Activated B cell treated with CpG ODN at 0.5 μM for 24 hours (primary cell): ENCODE results near the gene ROR1. TPM values are rescaled to one million over a fixed set of nuclear protein-coding genes. Genes with fewer than 3 reads are reported as not detected.

ENCODE experiments used
- ATAC-seq: fragments of 200-7000 bp; cut with Tn5 transposase; one replicate; pipeline ENCODE4 v1.10.0; 2021; ENCODE audit warnings: low read depth, mild to moderate bottlenecking, moderate library complexity
- CTCF ChIA-PET: fragments of 350-600 bp; sonication (Branson Sonifier 250); formaldehyde crosslinking; loops from one replicate; lab custom pipeline; 2021; ENCODE audit warnings: antibody characterized with exemption; lab: Charles Lee
- POLR2A ChIA-PET: fragments of 350-600 bp; sonication (Branson Sonifier 250); formaldehyde crosslinking; loops from one replicate; lab custom pipeline; 2021; ENCODE audit warnings: antibody characterized with exemption; lab: Charles Lee
- DNase-seq: peaks from one replicate; pipeline ENCODE4 v3.0.0; 2022
- H3K27ac Mint-ChIP-seq: one replicate; pipeline ENCODE4 v1.8.0; 2020; ENCODE audit warnings: mixed read lengths
- H3K27me3 Mint-ChIP-seq: one replicate; pipeline ENCODE4 v1.8.0; 2021; ENCODE audit warnings: mixed read lengths
- H3K36me3 Mint-ChIP-seq: one replicate; pipeline ENCODE4 v1.8.0; 2021; ENCODE audit warnings: low read depth, mixed read lengths
- H3K4me1 Mint-ChIP-seq: one replicate; pipeline ENCODE4 v1.8.0; 2021; ENCODE audit warnings: mixed read lengths
- H3K4me3 Mint-ChIP-seq: one replicate; pipeline ENCODE4 v1.8.0; 2020; ENCODE audit warnings: mild to moderate bottlenecking, mixed read lengths
- H3K9me3 Mint-ChIP-seq: one replicate; pipeline ENCODE4 v1.8.0; 2020; ENCODE audit warnings: mixed read lengths
- intact Hi-C: fragments of 100-400 bp; cut with micrococcal nuclease; formaldehyde crosslinking; loops from one replicate; pipeline ENCODE4 v1.15.1; 2024
- total RNA-seq: library from RNA; stranded (reverse); gene quantifications from 2 replicates; pipeline ENCODE4 v1.2.3, GENCODE V29; 2022
- TF ChIP-seq, protein P1 (sequence below): fragments of 200-600 bp; IDR thresholded peaks from one replicate; pipeline ENCODE4 v1.8.0; 2022; ENCODE audit warnings: antibody characterized with exemption, mild to moderate bottlenecking

The ROR1 gene
- total RNA-seq, 1 donor from 2014 or later, result 2.2 TPM

DNA sequence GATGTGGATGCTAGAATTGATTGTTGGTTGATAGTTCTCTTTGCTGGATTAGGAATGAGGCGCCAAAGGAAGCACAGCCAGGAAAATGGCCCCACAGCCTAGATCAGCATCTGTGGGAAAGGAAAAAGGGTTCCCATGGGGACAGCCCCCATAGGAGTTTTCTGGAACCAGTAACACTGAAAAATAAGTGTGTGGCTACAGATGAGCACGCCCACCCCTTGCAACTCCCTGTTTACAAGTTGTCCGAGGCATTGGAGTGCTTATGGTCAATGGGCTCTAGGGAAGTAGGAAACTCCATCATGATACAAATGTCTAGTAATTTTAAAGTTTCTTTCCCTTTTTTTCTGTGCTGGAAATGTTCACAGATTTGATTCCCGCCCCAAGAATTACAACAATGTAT, 405.8 kb downstream of the ROR1 start:
- no peak overlapping the region for H3K27ac Mint-ChIP-seq
- no peaks in the 10 kb centered on the region for H3K4me1 Mint-ChIP-seq
- no peaks in the 10 kb centered on the region for H3K9me3 Mint-ChIP-seq
- CTCF ChIA-PET, result no interaction called here
- H3K4me3 Mint-ChIP-seq, result no peak overlapping the region
- no peak for DNase-seq
- no peak for ATAC-seq
- no peaks in the 10 kb centered on the region for H3K36me3 Mint-ChIP-seq
- POLR2A ChIA-PET, result no interaction called here
- intact Hi-C loops, result no loop called here
- TF ChIP-seq, protein P1, sequence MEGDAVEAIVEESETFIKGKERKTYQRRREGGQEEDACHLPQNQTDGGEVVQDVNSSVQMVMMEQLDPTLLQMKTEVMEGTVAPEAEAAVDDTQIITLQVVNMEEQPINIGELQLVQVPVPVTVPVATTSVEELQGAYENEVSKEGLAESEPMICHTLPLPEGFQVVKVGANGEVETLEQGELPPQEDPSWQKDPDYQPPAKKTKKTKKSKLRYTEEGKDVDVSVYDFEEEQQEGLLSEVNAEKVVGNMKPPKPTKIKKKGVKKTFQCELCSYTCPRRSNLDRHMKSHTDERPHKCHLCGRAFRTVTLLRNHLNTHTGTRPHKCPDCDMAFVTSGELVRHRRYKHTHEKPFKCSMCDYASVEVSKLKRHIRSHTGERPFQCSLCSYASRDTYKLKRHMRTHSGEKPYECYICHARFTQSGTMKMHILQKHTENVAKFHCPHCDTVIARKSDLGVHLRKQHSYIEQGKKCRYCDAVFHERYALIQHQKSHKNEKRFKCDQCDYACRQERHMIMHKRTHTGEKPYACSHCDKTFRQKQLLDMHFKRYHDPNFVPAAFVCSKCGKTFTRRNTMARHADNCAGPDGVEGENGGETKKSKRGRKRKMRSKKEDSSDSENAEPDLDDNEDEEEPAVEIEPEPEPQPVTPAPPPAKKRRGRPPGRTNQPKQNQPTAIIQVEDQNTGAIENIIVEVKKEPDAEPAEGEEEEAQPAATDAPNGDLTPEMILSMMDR, result no peak
- H3K27me3 Mint-ChIP-seq, result no peaks in the 10 kb centered on the region

DNA sequence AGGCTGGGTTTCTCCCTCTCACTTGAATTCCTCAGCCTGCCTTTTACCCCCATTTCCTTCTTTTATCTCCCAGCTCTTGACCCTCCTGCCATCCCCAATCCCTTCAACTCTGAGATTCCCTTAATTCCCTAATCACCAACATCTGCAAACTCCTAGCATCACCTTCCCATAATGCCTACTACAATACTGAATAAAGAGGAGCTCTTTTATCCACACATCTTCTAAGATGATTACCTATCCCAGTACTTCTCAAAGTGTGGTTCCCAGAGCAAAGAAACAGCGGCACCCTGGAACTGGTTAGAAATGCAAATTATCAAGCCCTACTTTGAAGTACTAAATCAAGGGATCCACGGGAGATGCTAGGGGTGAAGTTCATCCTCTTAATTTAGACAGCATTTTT, 408.4 kb downstream of the ROR1 start:
- no peaks in the 10 kb centered on the region for H3K27me3 Mint-ChIP-seq

DNA sequence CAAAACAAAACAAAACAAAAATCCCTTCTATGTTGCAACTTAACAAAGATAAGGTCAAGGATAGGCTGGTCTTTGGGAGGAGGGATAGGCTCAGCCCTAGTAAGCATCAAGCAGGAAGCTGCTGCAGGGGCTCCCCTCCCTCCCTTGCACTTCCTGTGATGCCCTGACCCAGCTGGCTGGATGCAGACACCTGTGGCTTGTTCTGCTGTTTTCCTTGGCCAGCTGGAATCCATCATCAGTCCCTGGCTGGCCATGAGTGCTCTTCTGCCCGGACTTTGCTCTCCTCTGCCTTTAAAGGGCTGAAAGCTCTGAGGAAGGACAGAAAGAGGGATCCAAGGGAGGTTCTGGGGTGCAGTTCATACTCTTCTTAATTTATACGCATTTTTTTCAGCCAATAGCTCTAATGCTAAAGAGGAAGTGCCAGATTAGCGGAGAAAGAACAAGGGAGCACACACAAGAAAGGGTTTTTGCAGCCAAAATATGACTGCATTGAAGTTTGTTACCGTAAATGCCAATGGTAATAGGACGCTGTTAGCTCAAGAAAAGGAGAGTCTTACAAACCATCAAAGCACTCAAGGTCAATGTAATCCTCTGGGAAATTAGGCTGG, 409.7 kb downstream of the ROR1 start:
- POLR2A ChIA-PET, result no interaction called here
- intact Hi-C loops, result no loop called here
- TF ChIP-seq, protein P1, result no peak
- CTCF ChIA-PET, result interaction anchor here (1.3 kb wide), 1 partner anchor 46 kb away, joined by 3 read pairs; no protein-coding TSS in a partner anchor
- no peak for DNase-seq
- Mint-ChIP-seq H3K4me3 (no peak overlapping the region), H3K4me1 (no peaks in the 10 kb centered on the region), H3K27ac (no peak overlapping the region), H3K36me3 (no peaks in the 10 kb centered on the region), H3K27me3 (no peaks in the 10 kb centered on the region), H3K9me3 (no peaks in the 10 kb centered on the region)
- no peak for ATAC-seq

More for the DNA sequence above, 408.4 kb downstream of the ROR1 start:
- DNase-seq (no peak), ATAC-seq (no peak)
- ChIA-PET CTCF (no interaction called here), POLR2A (no interaction called here)
- H3K27ac Mint-ChIP-seq, result no peak overlapping the region
- TF ChIP-seq, protein P1, result no peak
- intact Hi-C loops, result no loop called here
- H3K9me3 Mint-ChIP-seq, result no peaks in the 10 kb centered on the region
- H3K4me3 Mint-ChIP-seq, result no peak overlapping the region
- H3K36me3 Mint-ChIP-seq, result no peaks in the 10 kb centered on the region
- no peaks in the 10 kb centered on the region for H3K4me1 Mint-ChIP-seq

GRCh38 chr1:64184003-64184440, 410.2 kb downstream of the ROR1 start:
- ATAC-seq (no peak), DNase-seq (no peak)
- H3K27ac Mint-ChIP-seq, result no peak overlapping the region
- H3K9me3 Mint-ChIP-seq, result no peaks in the 10 kb centered on the region
- TF ChIP-seq, protein P1, result no peak
- CTCF ChIA-PET, result interaction anchor here (1.3 kb wide), 1 partner anchor 47 kb away, joined by 3 read pairs; no protein-coding TSS in a partner anchor
- POLR2A ChIA-PET, result no interaction called here
- H3K4me3 Mint-ChIP-seq, result no peak overlapping the region
- intact Hi-C loops, result no loop called here
- no peaks in the 10 kb centered on the region for H3K27me3 Mint-ChIP-seq
- H3K36me3 Mint-ChIP-seq, result no peaks in the 10 kb centered on the region
- no peaks in the 10 kb centered on the region for H3K4me1 Mint-ChIP-seq

GRCh38 chr1:64186138-64186897, 412.5 kb downstream of the ROR1 start:
- ATAC-seq (no peak), DNase-seq (no peak)
- no peaks in the 10 kb centered on the region for H3K9me3 Mint-ChIP-seq
- CTCF ChIA-PET, result no interaction called here
- no peak overlapping the region for H3K4me3 Mint-ChIP-seq
- TF ChIP-seq, protein P1, result no peak
- POLR2A ChIA-PET, result no interaction called here
- intact Hi-C loops, result no loop called here
- H3K27me3 Mint-ChIP-seq, result no peaks in the 10 kb centered on the region
- no peak overlapping the region for H3K27ac Mint-ChIP-seq
- no peaks in the 10 kb centered on the region for H3K36me3 Mint-ChIP-seq
- no peaks in the 10 kb centered on the region for H3K4me1 Mint-ChIP-seq
